ENCODE measurements around the gene STAG3.
"Not testable (repeated sequence)": the region's sequence is repeated elsewhere in the genome, so short reads cannot be mapped to it uniquely, and the experiment has no call there.

Gene STAG3

DNA sequence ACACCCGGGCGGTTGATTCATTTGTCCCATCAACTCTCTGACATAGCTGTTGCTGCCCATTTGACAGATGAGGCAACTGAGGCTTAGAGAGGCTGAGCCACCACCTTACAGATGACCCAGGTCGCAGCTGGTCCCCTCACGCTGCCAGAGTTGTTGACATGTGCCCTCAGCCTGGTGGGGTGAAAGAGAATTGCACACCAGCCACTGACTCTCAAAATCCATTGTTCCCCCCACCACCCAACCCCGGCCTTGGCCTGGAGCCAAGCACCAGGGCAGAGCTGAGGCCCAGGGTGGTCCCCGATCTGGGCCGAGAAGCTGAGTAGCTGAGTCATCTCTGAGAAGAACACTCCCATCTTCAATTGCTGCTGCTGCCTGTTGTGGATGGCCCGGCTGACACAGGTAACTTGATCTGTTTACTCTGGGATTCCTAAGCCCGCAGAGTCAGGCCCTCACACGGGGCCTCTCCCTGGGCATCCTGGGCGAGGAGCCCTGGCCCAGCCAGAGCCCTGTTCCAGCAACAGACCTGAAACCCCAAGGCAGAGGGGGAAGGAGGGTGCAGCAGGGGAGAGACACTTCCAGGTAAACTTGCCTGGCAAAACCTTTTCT lies 69.5 kb downstream of the STAG3 start:
- no peak overlapping the region for H3K9ac ChIP-seq
- H3K4me1 ChIP-seq = 0 out of 2 replicates have a peak, but pooled peaks cover 5% of the 10 kb centered on the region
- H3K36me3 ChIP-seq = no peaks in the 10 kb centered on the region
- no peak overlapping the region for H3K4me2 ChIP-seq
- H3K4me3 ChIP-seq = no peak overlapping the region
- H3K27ac ChIP-seq = no peak overlapping the region
- no peaks in the 10 kb centered on the region for H3K27me3 ChIP-seq
- peaks cover 12% of the 10 kb centered on the region; the same call in 1 of the 2 replicates for H4K20me1 ChIP-seq
- TF ChIP-seq Cebpa-rat (IDR thresholded peaks at IDR 0.05) = no peak
- H3K9me3 ChIP-seq = no peaks in the 10 kb centered on the region

GRCh38 chr7:100248483-100248882 lies 70.8 kb downstream of the STAG3 start:
- Histone ChIP-seq H4K20me1 (peaks cover 12% of the 10 kb centered on the region; the same call in 1 of the 2 replicates), H3K4me1 (0 out of 2 replicates have a peak, but pooled peaks cover 3% of the 10 kb centered on the region), H3K4me3 (no peak overlapping the region), H3K9ac (no peak overlapping the region), H3K36me3 (no peaks in the 10 kb centered on the region), H3K4me2 (no peak overlapping the region), H3K27ac (no peak overlapping the region), H3K9me3 (no peaks in the 10 kb centered on the region), H3K27me3 (no peaks in the 10 kb centered on the region)
- no peak for TF ChIP-seq Cebpa-rat (IDR thresholded peaks at IDR 0.05)

DNA sequence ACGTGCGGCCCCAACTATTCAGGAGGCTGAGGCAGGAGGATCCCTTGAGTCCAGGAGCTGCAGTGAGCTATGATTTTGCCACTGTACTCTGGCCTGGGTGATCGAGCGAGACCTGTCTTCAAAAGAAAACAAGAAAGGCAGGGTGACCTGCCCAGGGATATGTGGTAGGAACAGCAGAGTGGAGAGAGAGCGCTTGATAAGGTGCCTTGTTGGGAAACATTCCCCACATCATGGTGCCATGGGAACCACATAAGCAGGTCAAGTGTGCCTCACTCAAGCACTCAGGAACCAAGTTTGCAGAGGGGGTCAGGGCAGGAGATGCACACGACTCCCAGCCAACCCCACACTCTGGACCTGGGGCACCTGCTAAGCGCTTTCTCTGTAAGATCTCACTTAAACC lies 79.3 kb downstream of the STAG3 start:
- Histone ChIP-seq H3K27ac (no peak overlapping the region), H3K9ac (no peak overlapping the region), H3K4me1 (no peaks in the 10 kb centered on the region), H3K9me3 (no peaks in the 10 kb centered on the region), H3K36me3 (0 out of 2 replicates have a peak, but pooled peaks cover 8% of the 10 kb centered on the region), H3K4me3 (no peak overlapping the region), H3K4me2 (no peak overlapping the region), H3K27me3 (no peaks in the 10 kb centered on the region), H4K20me1 (peaks cover 18% of the 10 kb centered on the region)
- no peak for TF ChIP-seq Cebpa-rat (IDR thresholded peaks at IDR 0.05)

DNA sequence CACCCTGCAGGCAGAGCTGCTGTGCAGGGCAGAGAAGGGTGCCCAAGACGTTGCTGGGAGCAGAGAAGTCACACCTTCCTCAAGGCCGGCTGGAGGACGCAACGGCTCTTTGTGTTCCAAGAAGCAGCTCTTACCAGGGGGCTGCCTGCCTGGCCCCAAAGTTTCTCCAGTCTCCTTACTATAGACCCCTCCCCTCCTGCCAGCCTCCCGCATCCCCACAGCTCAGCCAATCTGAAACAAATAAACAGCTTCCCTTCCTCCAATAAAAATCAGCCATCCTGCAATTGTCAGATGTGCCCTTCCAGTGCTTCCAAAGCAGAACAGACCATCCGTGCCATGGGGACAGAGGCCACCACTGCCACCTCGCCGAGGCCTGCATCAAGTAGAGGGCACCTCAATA lies 82.3 kb downstream of the STAG3 start:
- not testable (repeated sequence) for H3K4me1 ChIP-seq, H3K27ac ChIP-seq, H3K9me3 ChIP-seq, H3K9ac ChIP-seq, H3K4me2 ChIP-seq, H3K4me3 ChIP-seq, H3K27me3 ChIP-seq
- 0 out of 2 replicates have a peak, but pooled peaks cover 18% of the 10 kb centered on the region for H3K36me3 ChIP-seq
- peaks cover 14% of the 10 kb centered on the region for H4K20me1 ChIP-seq

- not testable (repeated sequence) for H3K27me3 ChIP-seq, H3K9me3 ChIP-seq, H3K27ac ChIP-seq, H3K36me3 ChIP-seq, H3K4me2 ChIP-seq, H3K4me3 ChIP-seq, H3K9ac ChIP-seq
- peaks cover 22% of the 10 kb centered on the region for H4K20me1 ChIP-seq
- H3K4me1 ChIP-seq = peaks cover 13% of the 10 kb centered on the region
Measured at GRCh38 chr7:100262896-100263295, 85.2 kb downstream of the STAG3 start.
